ENCODE results near the gene CDIP1.

DNA sequence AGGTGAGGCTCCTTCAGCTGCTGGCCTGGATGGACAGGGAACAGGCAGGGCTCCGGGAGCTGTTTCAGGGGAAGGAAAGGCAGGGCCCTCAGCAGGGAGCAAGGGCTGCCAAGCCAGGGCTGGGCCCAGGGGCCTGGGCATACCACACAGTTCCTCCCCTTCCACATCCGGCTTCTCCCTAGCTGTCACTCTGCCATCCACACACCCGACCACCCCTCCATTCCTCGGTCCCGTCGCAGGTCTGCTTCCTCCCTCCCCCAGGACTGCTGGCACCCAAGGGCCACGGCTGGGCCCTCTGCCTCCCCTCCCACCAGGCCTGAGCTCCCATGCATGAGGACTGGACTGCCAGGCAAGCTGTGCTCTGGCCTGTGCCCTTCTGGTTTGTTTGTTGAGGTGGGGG is 24.0 kb downstream of the CDIP1 start:
- TF ChIP-seq POLR2AphosphoS5 (IDR thresholded peaks at IDR 0.05; ENCODE audit: low read depth, low read length) (no peak), TAF1 (IDR thresholded peaks at IDR 0.05; ENCODE audit: borderline replicate concordance, insufficient read depth, low read length) (no peak), REST (IDR thresholded peaks at IDR 0.05; ENCODE audit: insufficient read depth in 1 of 2, low read depth in 2 of 2, low read length in 2 of 2) (no peak), SIN3A (IDR thresholded peaks at IDR 0.05; ENCODE audit: borderline replicate concordance, insufficient read depth, low read length) (no peak)
